Frontal cortex (tissue), 4 donors: Measurements from ENCODE around the gene ASTL. TPM values are rescaled to one million over a fixed set of nuclear protein-coding genes. Genes with fewer than 3 reads are reported as not detected.

Experiments used
- DNase-seq, 2 donors: peaks; one replicate each; pipeline ENCODE4 v3.0.0; 2012; ENCODE audit warnings: low spot score in 2 of 2
- FAIRE-seq: peaks from 2 replicates; lab custom pipeline; 2012; peaks lifted over from hg19 to GRCh38; lab: Jason Lieb, UNC
- total RNA-seq: library from RNA; depleted of rRNA; stranded (reverse); fragments of >200 nt; gene quantifications from one replicate; pipeline ENCODE4 v1.2.3, GENCODE V29; 2014
- donor health status: control.
- donor health status: control.
- donor health status: control.

Gene ASTL
- total RNA-seq = not detected

- no peak for DNase-seq
- no peak for FAIRE-seq
Observed at GRCh38 chr2:96138179-96139145, at the start of gene ASTL. ASTL (minus strand) TSS chr2:96138502; CDS start chr2:96138436, 66 bp downstream.

GRCh38 chr2:96186562-96186961, 48.3 kb upstream of the ASTL start:
- FAIRE-seq (no peak), DNase-seq (no peak)

- DNase-seq = no peak
- FAIRE-seq = no peak
Observed at GRCh38 chr2:96185516-96185915, 47.2 kb upstream of the ASTL start.

- FAIRE-seq = no peak
Observed at GRCh38 chr2:96184989-96185388, 46.7 kb upstream of the ASTL start.

GRCh38 chr2:96184188-96184587, 45.9 kb upstream of the ASTL start:
- FAIRE-seq = no peak

More at GRCh38 chr2:96184989-96185388, 46.7 kb upstream of the ASTL start:
- DNase-seq = no peak

DNA sequence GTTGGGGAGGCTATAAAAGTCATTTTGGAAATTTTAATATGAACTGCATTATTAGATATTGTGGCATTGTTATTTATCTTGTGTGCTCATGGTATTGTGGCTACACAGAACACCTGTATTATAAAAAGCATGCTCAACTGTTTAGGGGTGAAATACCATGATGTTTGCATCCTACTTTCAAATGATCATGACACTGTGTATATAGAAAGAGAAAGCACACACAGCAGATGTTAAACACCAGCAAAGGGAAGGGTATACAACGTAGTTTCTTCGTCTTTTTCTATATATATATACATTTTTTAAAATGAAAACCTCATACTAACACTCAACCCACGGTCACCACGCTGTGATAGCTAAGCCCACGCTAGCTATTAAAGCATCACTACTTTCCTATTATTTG, 43.2 kb upstream of the ASTL start:
- FAIRE-seq (no peak), DNase-seq (no peak)

More at GRCh38 chr2:96184188-96184587, 45.9 kb upstream of the ASTL start:
- DNase-seq = no peak

- DNase-seq = no peak
- FAIRE-seq = no peak
Observed at GRCh38 chr2:96180521-96180920, 42.2 kb upstream of the ASTL start.

- FAIRE-seq (no peak), DNase-seq (no peak)
Observed at GRCh38 chr2:96180002-96180401, 41.7 kb upstream of the ASTL start.

GRCh38 chr2:96176661-96177060, 38.4 kb upstream of the ASTL start:
- FAIRE-seq (no peak), DNase-seq (no peak)

DNA sequence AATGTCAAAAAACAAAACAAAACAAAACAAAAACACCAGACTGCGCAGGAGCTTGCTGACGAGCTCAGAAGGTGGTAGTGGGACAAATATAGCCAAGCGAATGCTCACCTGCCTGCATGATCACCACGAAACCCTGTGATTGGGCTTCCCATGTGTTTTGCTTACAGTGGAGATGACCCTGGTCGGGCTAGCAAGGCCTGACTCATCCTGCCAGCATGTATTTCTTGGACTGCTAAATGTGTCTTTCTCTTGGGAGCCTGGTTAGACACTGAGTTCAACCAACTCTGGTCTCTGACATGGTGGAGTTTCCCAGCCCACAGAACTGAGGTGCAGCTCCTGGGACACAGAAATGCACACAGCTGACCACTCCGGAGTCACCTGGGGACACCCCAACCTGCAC, 37.6 kb upstream of the ASTL start:
- no peak for DNase-seq
- FAIRE-seq = no peak

DNA sequence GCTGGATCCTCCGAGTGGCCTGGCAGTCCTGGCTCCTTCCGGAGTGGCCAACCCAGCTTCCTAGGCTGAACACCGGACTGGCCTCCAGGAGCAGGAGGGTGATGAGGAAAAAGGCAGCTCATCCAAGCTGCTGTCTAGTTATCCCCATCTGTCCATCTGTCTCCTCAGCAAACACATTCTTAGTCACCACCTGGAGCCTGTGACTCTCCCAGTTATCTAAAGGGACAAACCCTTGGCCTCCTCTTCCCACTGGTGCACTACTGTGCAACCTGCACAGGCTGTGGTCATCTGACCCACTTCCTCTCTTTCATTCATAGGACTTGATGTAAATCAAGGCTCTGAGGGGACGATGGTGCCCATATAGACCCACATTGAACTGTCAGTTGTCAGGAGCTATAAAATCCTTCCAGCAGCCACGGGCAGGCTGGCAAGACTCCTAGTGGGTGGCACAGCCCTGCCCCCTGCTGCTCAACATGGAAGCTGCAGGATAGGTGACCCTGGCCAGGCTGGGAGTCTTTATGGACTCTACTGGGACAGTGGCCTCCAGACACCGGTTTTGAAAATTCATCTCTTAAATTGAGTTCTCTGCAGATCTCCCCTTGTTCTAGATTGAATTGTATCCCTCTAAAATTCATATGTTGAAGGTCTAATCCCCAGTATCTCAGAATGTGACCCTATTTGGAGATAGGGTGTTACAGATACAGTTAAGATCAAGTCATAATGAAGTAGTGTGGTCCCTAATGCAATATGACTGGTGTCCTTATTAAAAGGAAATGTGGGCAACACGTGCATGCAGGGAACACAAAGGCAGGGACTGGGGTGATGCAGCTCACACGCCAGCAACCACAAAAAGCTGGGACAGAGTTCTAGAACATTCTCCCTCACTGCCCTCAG, 36.2 kb upstream of the ASTL start:
- DNase-seq (peak; percentile 47 to 72), FAIRE-seq (no peak)

GRCh38 chr2:96171831-96172230, 33.5 kb upstream of the ASTL start:
- no peak for FAIRE-seq

DNA sequence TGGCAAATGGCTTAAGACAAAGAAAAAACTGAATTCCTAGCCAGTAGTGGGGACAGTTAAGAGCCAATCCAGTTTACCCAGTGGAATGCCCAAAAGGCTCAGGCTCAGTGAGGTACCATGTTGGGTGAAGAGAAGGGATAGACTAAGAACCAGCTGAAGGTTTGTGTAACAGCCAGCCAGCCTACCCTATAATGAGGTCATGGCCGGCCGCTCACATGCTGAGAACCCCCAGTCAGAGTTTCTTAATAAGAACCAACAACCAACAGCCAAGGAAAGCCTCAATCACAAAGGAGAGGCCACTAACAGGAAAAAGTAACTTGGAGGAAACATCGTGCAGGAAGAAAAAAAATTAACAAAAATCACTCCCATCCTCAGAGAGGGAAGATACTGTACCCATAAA, 32.3 kb upstream of the ASTL start:
- DNase-seq (no peak), FAIRE-seq (no peak)

More at GRCh38 chr2:96171831-96172230, 33.5 kb upstream of the ASTL start:
- no peak for DNase-seq

GRCh38 chr2:96169868-96170507, 31.7 kb upstream of the ASTL start:
- DNase-seq (no peak), FAIRE-seq (no peak)

DNA sequence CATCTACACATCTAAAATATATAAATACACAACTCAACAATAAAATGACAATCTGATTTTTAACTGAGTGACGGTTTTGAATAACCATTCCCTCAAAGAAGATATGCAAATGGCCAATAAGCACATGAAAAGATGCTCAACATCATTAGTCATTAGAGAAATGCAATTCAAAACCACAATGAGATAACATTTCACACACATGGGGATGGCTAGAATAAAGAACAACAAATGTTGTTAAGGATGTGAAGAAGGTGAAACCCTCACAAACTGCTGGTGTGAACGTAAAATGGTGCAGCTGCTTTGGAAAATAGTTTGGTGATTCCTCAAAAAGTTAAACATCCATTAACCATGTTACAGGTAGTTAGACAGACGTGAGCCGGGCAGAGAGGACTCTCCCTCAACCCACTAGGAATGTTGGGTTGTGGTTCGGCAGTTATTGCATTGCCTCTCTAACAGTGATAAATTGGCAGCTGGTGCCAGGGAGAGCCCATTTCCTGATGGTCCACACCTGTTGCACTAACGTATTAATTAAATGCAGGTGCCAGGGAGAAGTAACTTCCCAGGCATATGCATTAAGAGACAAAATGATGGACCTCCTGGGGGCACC, 29.2 kb upstream of the ASTL start:
- FAIRE-seq (no peak), DNase-seq (no peak)

- DNase-seq (peak in 1 of 2 donors; percentile 58), FAIRE-seq (no peak)
Observed at GRCh38 chr2:96164459-96165184, 26.3 kb upstream of the ASTL start.

GRCh38 chr2:96163768-96164429, 25.6 kb upstream of the ASTL start:
- DNase-seq (no peak), FAIRE-seq (no peak)

DNA sequence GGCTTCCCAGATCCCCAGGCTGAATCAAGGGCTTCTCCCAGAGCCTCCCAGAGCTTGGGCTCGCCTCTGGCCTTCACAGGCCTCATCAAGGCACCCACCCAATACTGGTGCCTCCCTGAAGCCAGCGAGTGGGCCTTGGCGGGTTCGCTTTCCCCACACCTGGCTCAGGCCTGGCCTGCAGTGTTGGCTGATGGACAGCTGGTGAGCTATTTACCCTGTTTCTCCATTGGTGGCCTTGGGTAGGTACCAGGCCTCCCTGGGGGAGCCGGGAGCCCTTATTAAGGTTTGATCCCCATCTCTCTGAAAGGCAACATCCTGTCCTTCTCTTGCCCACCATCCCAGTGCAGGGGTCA, 25.1 kb upstream of the ASTL start:
- DNase-seq (no peak), FAIRE-seq (no peak)

GRCh38 chr2:96161898-96162297, 23.6 kb upstream of the ASTL start:
- DNase-seq (peak in 1 of 2 donors; percentile 19), FAIRE-seq (no peak)
